Suprapubic skin (tissue), 4 donors: Measurements from ENCODE around the gene TGFBR3L.

ENCODE experiments used
- EP300 ChIP-seq: sonication (generic); formaldehyde crosslinking; IDR thresholded peaks from one replicate; pipeline ENCODE4 v1.6.1; 2017; ENCODE audit warnings: antibody characterized with exemption
- POLR2A ChIP-seq, 2 donors: fragments of 450-650 bp; IDR thresholded peaks; one replicate each; pipeline ENCODE4 v1.6.1; 2017; ENCODE audit warnings: antibody characterized with exemption in 2 of 2, mild to moderate bottlenecking in 2 of 2, moderate library complexity in 2 of 2
- POLR2AphosphoS5 ChIP-seq, 3 donors: sonication (generic); formaldehyde crosslinking; IDR thresholded peaks; one replicate each; pipeline ENCODE4 v1.6.1; 2017; ENCODE audit warnings: antibody characterized with exemption in 3 of 3
- TF ChIP-seq, protein P1 (sequence below), 2 donors: fragments of 200-600 bp in 1 of 2; fragments of 450-650 bp in 1 of 2; sonication (generic) in 1 of 2; IDR thresholded peaks; one replicate each; pipeline ENCODE4 v1.5.1; 2016 to 2019; ENCODE audit warnings: antibody characterized with exemption in 2 of 2, mild to moderate bottlenecking in 1 of 2, moderate library complexity in 1 of 2

GRCh38 chr19:7961920-7962626 lies 47.4 kb downstream of the TGFBR3L start:
- no peak for TF ChIP-seq POLR2AphosphoS5 (IDR thresholded peaks at IDR 0.05)
- no peak for TF ChIP-seq EP300
- TF ChIP-seq, protein P1, sequence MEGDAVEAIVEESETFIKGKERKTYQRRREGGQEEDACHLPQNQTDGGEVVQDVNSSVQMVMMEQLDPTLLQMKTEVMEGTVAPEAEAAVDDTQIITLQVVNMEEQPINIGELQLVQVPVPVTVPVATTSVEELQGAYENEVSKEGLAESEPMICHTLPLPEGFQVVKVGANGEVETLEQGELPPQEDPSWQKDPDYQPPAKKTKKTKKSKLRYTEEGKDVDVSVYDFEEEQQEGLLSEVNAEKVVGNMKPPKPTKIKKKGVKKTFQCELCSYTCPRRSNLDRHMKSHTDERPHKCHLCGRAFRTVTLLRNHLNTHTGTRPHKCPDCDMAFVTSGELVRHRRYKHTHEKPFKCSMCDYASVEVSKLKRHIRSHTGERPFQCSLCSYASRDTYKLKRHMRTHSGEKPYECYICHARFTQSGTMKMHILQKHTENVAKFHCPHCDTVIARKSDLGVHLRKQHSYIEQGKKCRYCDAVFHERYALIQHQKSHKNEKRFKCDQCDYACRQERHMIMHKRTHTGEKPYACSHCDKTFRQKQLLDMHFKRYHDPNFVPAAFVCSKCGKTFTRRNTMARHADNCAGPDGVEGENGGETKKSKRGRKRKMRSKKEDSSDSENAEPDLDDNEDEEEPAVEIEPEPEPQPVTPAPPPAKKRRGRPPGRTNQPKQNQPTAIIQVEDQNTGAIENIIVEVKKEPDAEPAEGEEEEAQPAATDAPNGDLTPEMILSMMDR (IDR thresholded peaks at IDR 0.05): no peak
- no peak for TF ChIP-seq POLR2A (IDR thresholded peaks at IDR 0.05)
